HepG2 (cell line): Measurements from ENCODE around the gene MRPL38. TPM values are rescaled to one million over a fixed set of nuclear protein-coding genes. Genes with fewer than 3 reads are reported as not detected.

Experiments used
- DR1 ChIP-seq: sonication (generic); formaldehyde crosslinking; IDR thresholded peaks from 2 replicates; pipeline ENCODE4 v1.8.0; 2021; ENCODE audit warnings: mild to moderate bottlenecking, missing genetic modification reagents, inconsistent platforms
- EHMT2 ChIP-seq: fragments of 200-600 bp; sonication (generic); IDR thresholded peaks from 2 replicates; pipeline ENCODE4 v1.7.0; 2017; ENCODE audit warnings: antibody characterized with exemption, low read depth, low read length, borderline replicate concordance
- HES4 ChIP-seq: sonication (generic); formaldehyde crosslinking; IDR thresholded peaks from 2 replicates; pipeline ENCODE4 v1.9.0; 2021; ENCODE audit warnings: mild to moderate bottlenecking, missing genetic modification reagents, borderline replicate concordance
- PRDM15 ChIP-seq: sonication (generic); formaldehyde crosslinking; IDR thresholded peaks from 2 replicates; pipeline ENCODE4 v1.4.0; 2020; ENCODE audit warnings: missing genetic modification reagents
- RARA ChIP-seq: IDR thresholded peaks from 2 replicates; pipeline ENCODE4 v1.6.1; 2016; ENCODE audit warnings: missing genetic modification reagents, missing compliant biosample characterization
- SATB2 ChIP-seq: sonication (generic); formaldehyde crosslinking; IDR thresholded peaks from 2 replicates; pipeline ENCODE4 v1.5.0; 2020; ENCODE audit warnings: missing genetic modification reagents
- TGIF2 ChIP-seq: IDR thresholded peaks from 2 replicates; pipeline ENCODE4 v1.6.1; 2016; ENCODE audit warnings: control low read depth, missing compliant biosample characterization
- ZFP36L1 ChIP-seq: sonication (generic); formaldehyde crosslinking; IDR thresholded peaks from 2 replicates; pipeline ENCODE4 v1.8.0; 2022; ENCODE audit warnings: mild to moderate bottlenecking, missing genetic modification reagents, moderate library complexity
- ZNF382 ChIP-seq: sonication (generic); formaldehyde crosslinking; IDR thresholded peaks from 2 replicates; pipeline ENCODE4 v1.5.0; 2020; ENCODE audit warnings: missing genetic modification reagents, mild to moderate bottlenecking, borderline replicate concordance
- ZNF441 ChIP-seq: sonication (generic); formaldehyde crosslinking; IDR thresholded peaks from 2 replicates; pipeline ENCODE4 v1.7.0; 2021; ENCODE audit warnings: missing genetic modification reagents, borderline replicate concordance
- ZNF510 ChIP-seq: sonication (generic); formaldehyde crosslinking; IDR thresholded peaks from 2 replicates; pipeline ENCODE4 v1.4.0; 2020; ENCODE audit warnings: low read depth, mild to moderate bottlenecking, missing genetic modification reagents
- ZNF567 ChIP-seq: sonication (generic); formaldehyde crosslinking; IDR thresholded peaks from 2 replicates; pipeline ENCODE4 v1.8.1; 2023; ENCODE audit warnings: mild to moderate bottlenecking, missing genetic modification reagents, borderline replicate concordance
- ZNF614 ChIP-seq: IDR thresholded peaks from 2 replicates; pipeline ENCODE4 v1.6.1; 2018; ENCODE audit warnings: missing biosample characterization, missing genetic modification reagents, inconsistent platforms, borderline replicate concordance
- ZNF646 ChIP-seq: sonication (generic); formaldehyde crosslinking; IDR thresholded peaks from 2 replicates; pipeline ENCODE4 v1.9.0; 2021; ENCODE audit warnings: mild to moderate bottlenecking, missing genetic modification reagents
- polyA plus RNA-seq, 8 experiments: library from polyadenylated mRNA; depleted of rRNA in 3 of 8; stranded (reverse) in 7 of 8; unstranded in 1 of 8; fragments of >200 nt; fragmentation: Illumina TruSeq in 4 of 8; extraction: Trizol in 4 of 8; gene quantifications; 2 replicates each; pipeline versions ENCODE4 v1.2.1 to v1.2.3, GENCODE V29; 2011 to 2016; ENCODE audit warnings: low read depth in 4 of 8, missing spikeins in 1 of 8, mixed read lengths in 1 of 8; ENCODE audit not compliant: insufficient read depth in 1 of 8
- total RNA-seq, 5 experiments: library from RNA; depleted of rRNA; stranded (reverse); fragments of >200 nt; fragmentation: Illumina TruSeq; extraction: Trizol; gene quantifications; 2 replicates each; pipeline ENCODE4 v1.2.3, GENCODE V29; 2016; ENCODE audit warnings: low read depth in 1 of 5
- TF ChIP-seq, protein P1 (sequence below): IDR thresholded peaks from 2 replicates; pipeline ENCODE4 v1.6.1; 2016; ENCODE audit warnings: missing compliant biosample characterization, missing genetic modification reagents, borderline replicate concordance
- TF ChIP-seq, protein P2 (sequence below): IDR thresholded peaks from 2 replicates; pipeline ENCODE4 v1.6.1; 2016; ENCODE audit warnings: missing genetic modification reagents, missing compliant biosample characterization

Gene MRPL38
- total and polyA plus RNA-seq, 2 of the 13 experiments (the other 11 are each of a cell fraction or from before 2014, with no cell fraction given), result 83.7 to 125 TPM

DNA sequence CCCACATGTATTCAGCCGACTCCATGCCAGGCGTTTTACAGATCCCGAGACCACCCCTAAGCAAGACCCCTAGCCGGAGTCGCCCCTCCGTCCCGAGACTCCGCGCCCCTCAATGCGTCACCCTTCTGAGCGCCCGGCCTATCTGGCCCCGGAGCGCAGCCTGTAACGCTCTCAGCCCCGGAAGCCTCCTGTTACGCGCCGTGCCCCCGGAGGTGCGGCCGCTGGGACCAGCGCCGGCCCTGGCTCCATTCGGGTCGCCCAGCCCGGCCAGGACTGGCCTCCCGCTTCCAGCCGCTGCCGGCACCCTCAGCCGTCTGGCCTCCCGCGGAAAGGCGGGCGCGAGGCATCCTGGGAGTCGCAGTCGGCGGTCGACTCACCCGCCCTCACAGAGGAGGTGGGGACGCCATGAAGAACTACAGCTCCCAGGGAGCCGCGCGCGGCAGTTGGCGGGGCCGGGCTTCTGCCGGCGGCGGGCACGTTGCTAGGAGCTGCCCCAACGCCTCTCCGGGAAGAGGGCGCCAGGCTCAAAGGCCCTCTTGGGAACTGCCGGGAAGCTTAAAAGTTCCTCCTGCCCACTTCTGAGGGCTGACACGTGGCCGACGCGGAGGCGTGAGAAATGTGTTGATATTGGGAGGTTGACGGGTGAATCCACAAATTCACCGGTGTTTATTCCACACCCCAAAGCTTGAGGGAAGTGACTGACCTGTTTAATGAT lies 36.2 kb upstream of the MRPL38 start, which contains the start of gene FBF1 (continued):
- TF ChIP-seq RARA (CRISPR knock-in tag) (peak; percentile 45), HES4 (CRISPR knock-in tag) (peak; percentile 85), TGIF2 (peak; percentile 95), ZFP36L1 (CRISPR knock-in tag) (peak; percentile 98), PRDM15 (peak; percentile 88; the same call in 1 of the 2 replicates), EHMT2 (no peak), ZNF567 (CRISPR knock-in tag) (no peak; the same call in 1 of the 2 replicates), DR1 (CRISPR knock-in tag) (peak; percentile 89), ZNF510 (CRISPR knock-in tag) (no peak), SATB2 (no peak), ZNF646 (CRISPR knock-in tag) (0 out of 2 replicates have a peak, but pooled peaks have one; percentile 32), ZNF441 (CRISPR knock-in tag) (peak; percentile 51; the same call in 1 of the 2 replicates), ZNF382 (no peak), ZNF614 (CRISPR knock-in tag) (no peak; the same call in 1 of the 2 replicates)
- TF ChIP-seq, protein P1, sequence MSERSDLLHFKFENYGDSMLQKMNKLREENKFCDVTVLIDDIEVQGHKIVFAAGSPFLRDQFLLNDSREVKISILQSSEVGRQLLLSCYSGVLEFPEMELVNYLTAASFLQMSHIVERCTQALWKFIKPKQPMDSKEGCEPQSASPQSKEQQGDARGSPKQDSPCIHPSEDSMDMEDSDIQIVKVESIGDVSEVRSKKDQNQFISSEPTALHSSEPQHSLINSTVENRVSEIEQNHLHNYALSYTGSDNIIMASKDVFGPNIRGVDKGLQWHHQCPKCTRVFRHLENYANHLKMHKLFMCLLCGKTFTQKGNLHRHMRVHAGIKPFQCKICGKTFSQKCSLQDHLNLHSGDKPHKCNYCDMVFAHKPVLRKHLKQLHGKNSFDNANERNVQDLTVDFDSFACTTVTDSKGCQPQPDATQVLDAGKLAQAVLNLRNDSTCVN, result peak; percentile 91
- TF ChIP-seq, protein P2, sequence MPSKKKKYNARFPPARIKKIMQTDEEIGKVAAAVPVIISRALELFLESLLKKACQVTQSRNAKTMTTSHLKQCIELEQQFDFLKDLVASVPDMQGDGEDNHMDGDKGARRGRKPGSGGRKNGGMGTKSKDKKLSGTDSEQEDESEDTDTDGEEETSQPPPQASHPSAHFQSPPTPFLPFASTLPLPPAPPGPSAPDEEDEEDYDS (CRISPR knock-in tag), result peak; percentile 68
